Esophagus muscularis mucosa (tissue), 4 donors: ENCODE data around the gene RAD51B. TPM values are rescaled to one million over a fixed set of nuclear protein-coding genes. Genes with fewer than 3 reads are reported as not detected.
A peak's percentile ranks its signal among the peaks of the same experiment; 100 is the strongest.

Experiments used
- DNase-seq: peaks from one replicate; pipeline ENCODE4 v3.0.0-alpha.2; 2017; ENCODE audit errors: extremely low spot score
- H3K27ac ChIP-seq, 4 donors: fragments of 200-600 bp; sonication (generic); replicated peaks in 1 of 4; 1 replicate in 3 of 4; 2 replicates in 1 of 4; pipeline ENCODE4 v1.5.1; 2016 to 2019; ENCODE audit warnings: mild to moderate bottlenecking in 1 of 4
- H3K27me3 ChIP-seq, 4 donors: fragments of 200-600 bp; sonication (generic); one replicate each; pipeline versions ENCODE4 v1.5.1 to v1.6.0; 2016 to 2019
- H3K36me3 ChIP-seq, 4 donors: fragments of 200-600 bp; sonication (generic); one replicate each; pipeline ENCODE4 v1.5.1; 2016 to 2019
- H3K4me1 ChIP-seq, 4 donors: fragments of 200-600 bp; sonication (generic); one replicate each; pipeline ENCODE4 v1.5.1; 2016 to 2019
- H3K4me3 ChIP-seq, 4 donors: fragments of 200-600 bp; sonication (generic); 1 replicate in 2 of 4; 2 replicates in 2 of 4; pipeline ENCODE4 v1.5.1; 2016 to 2019; ENCODE audit warnings: mild to moderate bottlenecking in 4 of 4, moderate library complexity in 1 of 4
- H3K9me3 ChIP-seq, 4 donors: fragments of 200-600 bp; sonication (generic); 1 replicate in 3 of 4; 2 replicates in 1 of 4; pipeline ENCODE4 v1.5.1; 2016 to 2019
- CTCF ChIP-seq, 3 experiments: fragments of 200-600 bp in 2 of 3; fragments of 450-650 bp in 1 of 3; sonication (generic) in 2 of 3; IDR thresholded peaks; one replicate each; pipeline ENCODE4 v1.5.1; 2017 to 2019; ENCODE audit warnings: antibody characterized with exemption in 3 of 3, mild to moderate bottlenecking in 2 of 3, moderate library complexity in 1 of 3
- EP300 ChIP-seq: sonication (generic); formaldehyde crosslinking; IDR thresholded peaks from one replicate; pipeline ENCODE4 v1.6.1; 2017; ENCODE audit warnings: antibody characterized with exemption
- POLR2A ChIP-seq: fragments of 450-650 bp; IDR thresholded peaks from one replicate; pipeline ENCODE4 v1.6.1; 2017; ENCODE audit warnings: antibody characterized with exemption, moderate library complexity, mild to moderate bottlenecking, low read depth
- POLR2AphosphoS5 ChIP-seq, 2 donors: sonication (generic); formaldehyde crosslinking; IDR thresholded peaks; one replicate each; pipeline ENCODE4 v1.6.1; 2017; ENCODE audit warnings: antibody characterized with exemption in 2 of 2
- WGBS: methylation state at CpG from one replicate; pipeline ENCODE4 v1.1.5; 2018; 5-methylcytosine and 5-hydroxymethylcytosine counted together
- intact Hi-C: fragments of 100-400 bp; cut with DNase I; formaldehyde crosslinking; loops from one replicate; pipeline ENCODE4 v1.15.1; 2023
- total RNA-seq, 4 donors: library from RNA; depleted of rRNA; stranded (reverse); fragments of >200 nt; gene quantifications; one replicate each; pipeline versions ENCODE4 v1.1.0 to v1.2.1, GENCODE V29; 2016

RAD51B gene
- total RNA-seq, 4 donors from 2014 or later: 2.8 to 11.1 (median 5.1) TPM

GRCh38 chr14:68251769-68252100 is 432.2 kb downstream of the RAD51B start:
- no peak overlapping the region for H3K4me3 ChIP-seq
- DNase-seq: no peak
- intact Hi-C loops: loop anchor here (5.0 kb wide), 1 partner anchor 416 kb away; no protein-coding TSS in a partner anchor
- TF ChIP-seq EP300 (no peak), CTCF (IDR thresholded peaks at IDR 0.05) (no peak), POLR2AphosphoS5 (IDR thresholded peaks at IDR 0.05) (no peak), POLR2A (no peak)
- H3K27me3 ChIP-seq: no peaks in the 10 kb centered on the region
- peaks cover 48 to 75% (median 65%) of the 10 kb centered on the region in 4 donors for H3K4me1 ChIP-seq
- H3K36me3 ChIP-seq: no peaks in the 10 kb centered on the region
- no peaks in the 10 kb centered on the region for H3K9me3 ChIP-seq
- WGBS: 44% methylated on average over 1 of the region's 1 CpG
- H3K27ac ChIP-seq: peak overlapping the region; percentile 82 to 87 (median 84)

DNA sequence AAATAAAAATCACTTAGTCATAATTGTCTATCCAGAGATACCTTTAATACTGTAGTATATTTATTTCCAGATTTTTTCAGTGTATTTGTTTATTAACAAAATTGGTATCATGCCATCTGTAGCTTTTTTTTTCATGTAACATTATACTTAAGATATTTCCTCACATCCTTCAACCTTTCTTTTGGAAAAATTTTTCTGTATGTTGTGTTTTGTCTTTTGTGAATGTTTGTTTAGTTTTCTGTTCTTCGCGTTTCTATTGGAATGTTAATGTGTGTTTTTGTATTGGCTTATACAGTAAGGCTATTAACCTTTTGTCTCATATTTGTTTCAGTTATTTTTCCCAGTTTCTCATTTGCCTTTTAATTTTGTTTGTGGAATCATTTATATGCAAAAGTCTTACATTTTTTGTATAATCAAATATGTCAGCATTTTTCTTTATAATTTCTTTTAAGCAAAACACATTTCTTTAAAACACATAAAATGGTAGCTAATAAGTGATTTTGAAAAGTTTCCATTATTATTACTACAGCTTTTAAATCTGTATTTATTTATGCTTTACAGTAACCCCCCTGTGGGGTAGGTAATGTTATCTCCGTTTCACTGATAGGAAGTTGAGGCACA is 433.7 kb downstream of the RAD51B start:
- H3K4me1 ChIP-seq: peaks cover 33 to 59% (median 50%) of the 10 kb centered on the region in 4 donors
- intact Hi-C loops: loop anchor here (5.0 kb wide), 1 partner anchor 414 kb away; no protein-coding TSS in a partner anchor
- WGBS: 64% methylated on average over 3 of the region's 3 CpGs
- TF ChIP-seq EP300 (no peak), POLR2A (no peak), POLR2AphosphoS5 (IDR thresholded peaks at IDR 0.05) (no peak), CTCF (IDR thresholded peaks at IDR 0.05) (no peak)
- H3K27me3 ChIP-seq: no peaks in the 10 kb centered on the region
- no peak overlapping the region for H3K4me3 ChIP-seq
- DNase-seq: no peak
- no peaks in the 10 kb centered on the region for H3K36me3 ChIP-seq
- peak overlapping the region in 3 of 4 donors; percentile 36 to 87 (median 85) for H3K27ac ChIP-seq
- no peaks in the 10 kb centered on the region for H3K9me3 ChIP-seq

- WGBS: 47% methylated on average over 2 of the region's 2 CpGs
- DNase-seq: no peak
- TF ChIP-seq POLR2A: no peak
- no peak for TF ChIP-seq EP300
- TF ChIP-seq CTCF (IDR thresholded peaks at IDR 0.05): no peak
- TF ChIP-seq POLR2AphosphoS5 (IDR thresholded peaks at IDR 0.05): no peak
- no peaks in the 10 kb centered on the region for H3K36me3 ChIP-seq
- H3K27ac ChIP-seq: peak overlapping the region in 3 of 4 donors; percentile 1 to 87 (median 53)
- intact Hi-C loops: loop anchor here (5.0 kb wide), 1 partner anchor 413 kb away; no protein-coding TSS in a partner anchor
- peaks cover 27 to 52% (median 42%) of the 10 kb centered on the region in 4 donors for H3K4me1 ChIP-seq
- no peaks in the 10 kb centered on the region for H3K9me3 ChIP-seq
- H3K27me3 ChIP-seq: no peaks in the 10 kb centered on the region
- no peak overlapping the region for H3K4me3 ChIP-seq
Observed at GRCh38 chr14:68253878-68254528, 434.4 kb downstream of the RAD51B start.

GRCh38 chr14:68254669-68255527 is 435.3 kb downstream of the RAD51B start:
- intact Hi-C loops: loop anchor here (5.0 kb wide), 1 partner anchor 412 kb away; no protein-coding TSS in a partner anchor
- Histone ChIP-seq H3K4me3 (no peak overlapping the region), H3K27ac (peak overlapping the region in 3 of 4 donors; percentile 10 to 53 (median 49)), H3K27me3 (no peaks in the 10 kb centered on the region), H3K4me1 (peaks cover 18 to 43% (median 34%) of the 10 kb centered on the region in 4 donors), H3K36me3 (no peaks in the 10 kb centered on the region), H3K9me3 (no peaks in the 10 kb centered on the region)
- WGBS: 93% methylated on average over 1 of the region's 1 CpG
- no peak for TF ChIP-seq CTCF (IDR thresholded peaks at IDR 0.05)
- TF ChIP-seq POLR2A: no peak
- TF ChIP-seq EP300: no peak
- TF ChIP-seq POLR2AphosphoS5 (IDR thresholded peaks at IDR 0.05): no peak
- DNase-seq: no peak
